GM18861 (cell line): ENCODE results near the gene ELANE.
"Not testable (repeated sequence)": the region's sequence is repeated elsewhere in the genome, so short reads cannot be mapped to it uniquely, and the experiment has no call there.

ENCODE experiments used
- ATAC-seq: cut with Tn5 transposase; IDR thresholded peaks from one replicate; pipeline ENCODE4 v1.9.1; 2021; ENCODE audit not compliant: unreplicated experiment

The ELANE gene

GRCh38 chr19:813219-814151, 38.6 kb upstream of the ELANE start:
- ATAC-seq, result no peak

DNA sequence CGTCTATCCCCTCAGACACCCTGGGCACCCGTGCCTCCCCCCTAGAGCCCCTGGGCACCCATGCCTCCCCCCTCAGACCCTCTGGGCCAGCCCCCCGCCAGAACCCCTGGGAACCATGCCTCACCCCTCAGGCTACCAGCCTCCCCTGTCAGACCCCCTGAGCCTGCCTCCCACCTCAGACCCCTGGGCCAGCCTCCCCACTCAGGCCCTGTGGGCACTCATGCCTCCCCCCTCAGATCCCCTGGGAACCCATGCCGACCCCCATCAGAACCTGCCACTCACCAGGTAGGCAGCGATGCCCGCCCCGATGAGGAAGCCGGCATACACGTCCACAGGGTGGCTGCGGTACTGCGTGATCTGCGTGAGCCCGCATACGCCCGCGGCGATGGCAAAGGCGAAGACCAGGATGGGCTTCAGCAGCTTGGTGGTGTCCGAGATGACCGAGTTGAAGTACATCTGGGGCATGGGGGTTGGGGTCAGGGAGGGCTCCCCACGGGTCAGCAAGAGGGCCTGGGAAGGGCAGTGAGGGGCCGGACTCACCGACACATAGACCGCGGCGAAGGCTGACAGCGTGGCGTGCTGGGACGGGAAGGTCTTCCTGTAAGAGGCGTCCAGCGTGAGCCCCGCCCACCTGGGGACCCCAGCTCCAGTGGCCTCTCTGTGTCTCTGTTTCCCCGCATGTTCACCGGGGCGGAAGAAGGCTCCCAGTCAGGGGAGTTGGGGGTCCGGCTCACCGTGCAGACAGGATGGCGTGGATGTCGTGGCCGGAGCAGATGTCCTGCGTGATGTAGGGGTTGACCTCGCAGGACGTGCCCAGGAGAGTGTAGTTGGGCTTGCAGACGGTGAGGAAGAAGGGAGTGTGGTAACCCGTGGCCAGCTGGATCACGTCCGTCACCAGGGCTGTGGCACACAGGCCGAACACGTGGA, 37.7 kb upstream of the ELANE start:
- ATAC-seq, result no peak

DNA sequence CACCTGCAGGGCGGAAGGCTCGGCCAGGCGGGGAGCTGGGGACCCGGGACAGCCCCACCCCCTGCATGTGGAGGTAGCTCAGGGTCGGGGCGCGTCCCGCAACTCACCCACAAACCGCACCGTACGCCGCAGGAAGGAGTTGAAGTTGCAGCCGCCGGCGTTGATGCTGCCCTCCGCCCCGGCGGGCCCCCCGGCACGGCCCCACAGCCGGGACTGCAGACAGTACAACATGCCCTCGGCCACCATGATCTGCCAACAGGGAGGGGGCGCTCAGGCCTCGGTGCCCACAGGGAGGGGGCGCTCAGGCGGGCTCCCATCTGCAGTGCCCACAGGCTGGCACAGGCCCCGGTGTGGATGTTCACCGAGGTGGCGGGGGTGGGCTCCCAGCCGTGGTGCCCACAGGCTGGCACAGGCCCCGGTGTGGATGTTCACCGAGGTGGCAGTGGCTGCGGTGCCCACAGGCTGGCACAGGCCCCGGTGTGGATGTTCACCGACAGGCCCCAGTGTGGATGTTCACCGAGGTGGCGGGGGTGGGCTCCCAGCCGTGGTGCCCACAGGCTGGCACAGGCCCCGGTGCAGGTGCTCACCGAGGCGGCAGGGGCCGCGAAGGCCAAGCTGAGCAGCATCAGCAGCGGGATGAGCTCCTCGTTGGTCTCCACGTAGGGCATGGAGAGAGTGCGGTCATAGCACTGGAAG, 36.9 kb upstream of the ELANE start:
- ATAC-seq, result no peak

GRCh38 chr19:815775-816499, 36.2 kb upstream of the ELANE start:
- no peak for ATAC-seq

- ATAC-seq, result no peak
These were observed 35.6 kb upstream of the ELANE start for GRCh38 chr19:816500-816857.

DNA sequence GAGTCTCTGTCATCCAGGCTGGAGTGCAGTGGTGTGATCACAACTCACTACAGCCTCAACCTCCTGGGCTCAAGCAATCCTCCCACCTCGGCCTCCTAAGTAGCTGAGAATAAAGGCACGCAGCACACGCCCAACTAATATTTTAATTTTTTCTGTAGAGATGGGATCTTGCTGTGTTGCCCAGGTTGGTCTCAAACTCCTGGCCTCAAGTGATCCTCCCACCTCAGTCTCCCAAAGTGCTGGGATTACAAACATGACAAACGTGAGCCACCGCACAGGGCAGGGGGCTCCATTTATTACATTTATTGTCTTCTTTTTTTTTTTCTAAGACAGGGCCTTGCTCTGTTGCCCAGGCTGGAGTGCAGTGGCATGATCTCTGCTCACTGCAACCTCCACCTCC, 31.9 kb upstream of the ELANE start:
- not testable (repeated sequence) for ATAC-seq

DNA sequence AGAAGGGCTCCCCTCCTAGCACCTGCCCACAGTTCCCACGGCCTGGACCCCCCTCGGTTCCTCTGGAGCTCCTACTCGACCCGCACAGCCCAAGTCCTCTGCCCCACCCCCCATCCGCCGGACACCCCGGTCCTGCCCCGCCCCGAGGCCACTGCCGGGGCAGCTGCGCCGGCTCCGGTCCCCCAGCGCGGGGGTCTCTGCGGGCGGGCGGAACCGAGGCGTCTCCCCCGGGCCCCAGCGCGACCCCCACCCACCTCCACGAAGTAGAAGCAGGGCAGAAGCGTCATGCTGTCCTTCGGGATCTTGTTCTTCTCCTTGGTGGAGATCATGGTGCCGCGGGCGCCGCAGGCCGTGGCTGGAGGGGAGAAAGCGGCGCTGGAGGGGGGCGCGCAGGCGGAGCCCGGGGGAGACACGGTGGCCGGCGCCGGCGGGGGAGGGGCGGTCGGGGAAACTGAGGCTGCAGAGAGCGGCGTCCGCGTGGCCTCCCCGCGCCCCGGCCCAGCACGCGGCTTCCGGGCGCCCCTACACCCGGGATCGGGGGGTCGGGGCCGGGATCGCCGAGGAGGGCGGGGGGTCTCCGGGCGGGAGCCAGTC, 30.8 kb upstream of the ELANE start:
- no peak for ATAC-seq

DNA sequence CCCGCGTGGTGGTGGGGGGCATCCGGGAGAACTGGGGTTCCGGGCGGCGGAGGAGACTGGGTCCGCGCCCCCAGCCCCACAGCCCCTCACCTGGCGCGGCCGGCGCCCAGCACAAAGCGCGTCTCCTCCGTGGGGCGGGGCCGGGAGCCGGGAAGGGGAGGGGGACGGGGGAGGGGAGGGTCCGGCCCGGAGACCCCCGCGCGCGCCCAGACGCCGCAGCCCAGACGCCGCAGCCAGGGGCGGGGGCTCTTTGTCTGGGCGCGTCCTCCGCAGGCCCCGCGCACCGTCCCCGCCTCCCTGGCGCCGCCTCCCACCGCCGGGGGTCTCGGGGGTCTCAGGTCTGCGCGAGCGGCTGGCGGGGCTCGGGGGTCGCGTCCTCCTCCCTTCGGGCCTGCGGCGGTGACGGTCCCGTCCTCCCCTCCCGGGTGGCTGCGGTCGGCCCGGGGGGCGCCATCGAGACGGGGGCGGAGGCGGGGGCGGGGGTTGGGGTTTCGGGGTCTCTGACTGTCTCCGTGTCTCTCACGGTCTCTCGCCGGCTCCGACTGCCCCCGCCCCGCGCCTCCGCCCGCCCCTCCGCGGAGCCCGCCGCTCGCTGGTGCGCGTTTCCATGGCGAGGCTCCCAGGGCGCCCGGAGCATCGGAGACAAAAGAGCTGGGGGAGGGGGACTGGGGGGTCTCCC, 30.1 kb upstream of the ELANE start, which contains the start of gene PLPPR3:
Gene PLPPR3, minus strand, starts transcription at position 131 of the 679 bp plus-strand sequence. CDS start 396 bp downstream, outside the sequence.
- no peak for ATAC-seq

DNA sequence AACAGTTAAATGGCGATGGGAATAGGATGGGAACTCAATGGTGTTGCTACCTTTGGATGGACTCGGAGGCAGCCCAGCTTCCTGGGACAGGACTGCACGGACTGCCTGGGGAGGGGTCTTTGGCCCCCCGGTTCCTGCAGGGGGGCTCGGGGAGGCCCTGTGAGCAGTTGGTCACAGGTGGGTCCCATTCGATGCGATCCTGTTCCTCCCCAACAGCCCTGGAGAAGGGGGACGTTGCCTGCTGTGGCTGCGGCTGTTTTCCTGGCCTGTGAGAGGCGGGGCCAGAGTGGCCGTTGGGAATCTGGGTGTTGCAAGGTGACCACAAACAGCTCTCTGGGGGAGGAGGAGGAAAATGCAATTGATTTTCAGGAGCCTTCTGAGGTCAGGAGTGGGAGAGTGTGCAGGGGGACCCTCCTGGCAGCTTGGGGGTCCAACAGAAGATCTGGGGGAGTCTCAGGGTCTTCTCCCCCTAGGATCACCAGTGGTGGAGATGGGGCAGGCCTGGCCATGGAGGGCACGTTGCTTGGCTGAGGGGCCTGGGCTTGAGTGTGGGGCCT, 28.5 kb upstream of the ELANE start:
- ATAC-seq, result no peak

DNA sequence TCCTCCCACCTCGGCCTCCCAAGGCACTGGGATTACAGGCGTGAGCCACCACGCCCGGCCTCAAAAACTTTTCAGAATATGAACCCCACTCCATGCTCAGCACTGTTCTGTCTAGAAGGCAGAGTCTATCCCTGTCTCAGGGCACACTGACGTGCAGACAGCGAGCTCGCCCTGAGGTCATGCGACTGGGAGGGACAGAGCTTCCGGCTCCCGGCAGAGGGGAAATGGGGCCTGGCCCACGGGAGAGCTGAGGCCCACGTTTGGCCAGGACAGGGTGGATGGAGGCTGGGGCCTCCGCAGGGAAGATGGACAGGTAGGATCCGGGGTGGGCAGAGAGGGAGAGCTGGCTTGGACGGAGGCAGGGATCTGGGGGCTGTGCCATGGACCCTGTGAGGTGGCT, 27.2 kb upstream of the ELANE start:
- ATAC-seq, result no peak

DNA sequence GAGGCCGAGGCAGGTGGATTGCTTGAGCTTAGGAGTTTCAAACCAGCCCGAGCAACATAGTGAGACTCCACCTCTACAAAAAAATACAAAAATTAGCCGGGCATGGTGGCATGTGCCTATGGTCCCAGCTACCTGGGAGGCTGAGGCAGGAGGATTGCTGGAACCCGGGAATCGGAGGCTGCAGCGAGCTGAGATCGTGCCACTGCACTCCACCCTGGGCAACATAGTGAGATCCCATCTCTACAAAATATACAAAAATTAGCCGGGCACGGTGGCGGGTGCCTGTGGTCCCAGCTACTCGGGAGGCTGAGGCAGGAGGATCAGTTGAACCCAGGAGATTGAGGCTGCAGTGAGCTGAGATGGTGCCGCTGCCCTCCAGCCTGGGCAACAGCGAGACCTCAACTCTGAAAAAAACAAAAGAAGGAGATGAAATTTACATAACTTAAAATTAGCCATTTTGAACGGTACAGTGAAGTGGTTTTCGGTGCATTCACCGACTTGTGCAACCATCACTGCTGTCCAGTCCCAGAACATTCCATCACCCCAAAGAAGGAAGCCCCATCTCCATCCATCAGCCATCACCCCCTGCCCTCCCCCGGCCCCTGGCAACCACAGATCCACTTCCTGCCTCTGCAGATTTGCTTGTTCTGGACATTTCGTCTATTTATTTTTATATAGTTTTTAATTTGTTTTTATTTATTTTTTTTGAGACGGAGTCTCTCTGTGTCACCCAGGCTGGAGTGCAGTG, 26.0 kb upstream of the ELANE start:
- ATAC-seq, result no peak

- no peak for ATAC-seq
These were observed 24.8 kb upstream of the ELANE start for GRCh38 chr19:827314-827709.

DNA sequence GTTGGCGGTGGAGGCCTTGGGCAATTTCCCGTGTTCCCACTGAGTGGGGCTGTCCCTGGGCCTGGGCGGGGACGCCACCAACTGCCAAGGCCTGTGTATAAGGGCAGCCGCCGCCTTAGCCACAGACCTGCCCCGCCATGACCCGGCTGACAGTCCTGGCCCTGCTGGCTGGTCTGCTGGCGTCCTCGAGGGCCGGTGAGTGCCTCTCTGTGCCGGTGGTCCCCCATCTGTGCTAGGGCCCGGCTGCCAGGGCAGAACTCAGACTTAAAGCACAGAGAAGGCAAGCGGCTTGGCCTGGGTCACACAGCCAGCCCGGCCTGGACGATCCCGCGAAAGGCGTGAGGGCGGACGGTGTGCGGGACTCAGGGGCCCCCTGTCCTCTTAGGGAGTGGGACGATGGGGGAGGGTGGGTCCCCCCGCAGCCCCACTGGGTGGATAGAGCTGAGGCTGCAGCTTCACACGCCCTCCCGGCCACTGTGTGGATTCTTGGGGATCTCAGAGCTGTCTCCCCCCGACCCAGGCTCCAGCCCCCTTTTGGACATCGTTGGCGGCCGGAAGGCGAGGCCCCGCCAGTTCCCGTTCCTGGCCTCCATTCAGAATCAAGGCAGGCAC, 24.3 kb upstream of the ELANE start, which contains the start of gene AZU1:
Gene AZU1, plus strand, starts transcription at position 128 of the 612 bp plus-strand sequence. Its CDS starts 10 bp downstream, at position 138.
- no peak for ATAC-seq

GRCh38 chr19:829129-829758, 22.9 kb upstream of the ELANE start:
- ATAC-seq, result no peak

GRCh38 chr19:831407-832369, 20.4 kb upstream of the ELANE start:
- no peak for ATAC-seq

DNA sequence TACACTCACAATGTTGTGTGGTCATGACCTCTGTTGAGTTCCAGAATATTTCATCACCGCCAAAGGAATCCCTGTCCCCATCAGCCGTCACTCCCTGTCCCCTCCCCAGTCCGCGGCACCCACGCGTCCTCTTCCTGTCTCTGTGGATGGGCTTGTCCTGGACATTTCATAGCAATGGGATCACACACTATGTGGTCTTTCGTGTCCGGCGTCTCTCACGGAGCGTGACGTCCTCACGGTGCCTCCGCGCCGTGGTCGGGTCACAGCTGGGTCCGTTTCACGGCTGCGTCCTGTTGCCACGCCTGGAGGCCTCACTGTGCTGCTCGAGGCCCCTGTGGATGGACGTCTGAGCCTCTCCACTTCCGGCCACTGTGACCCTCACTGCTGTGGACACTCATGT, 17.9 kb upstream of the ELANE start:
- no peak for ATAC-seq
